Gastrocnemius medialis (tissue), 4 donors: ENCODE measurements around the gene AARS1. TPM values are rescaled to one million over a fixed set of nuclear protein-coding genes. Genes with fewer than 3 reads are reported as not detected.
"Not testable (repeated sequence)": the region's sequence is repeated elsewhere in the genome, so short reads cannot be mapped to it uniquely, and the experiment has no call there.

Source experiments
- ATAC-seq, 2 donors: fragments of 150-250 bp; one replicate each; pipeline ENCODE4 v1.9.1; 2016
- DNase-seq, 2 donors: peaks; one replicate each; pipeline ENCODE4 v3.0.0-alpha.2; 2019
- H3K27ac ChIP-seq, 4 donors: fragments of 200-600 bp; sonication (generic); 1 replicate in 1 of 4; 2 replicates in 3 of 4; pipeline ENCODE4 v1.5.1; 2016 to 2018; ENCODE audit warnings: mild to moderate bottlenecking in 2 of 4, moderate library complexity in 1 of 4
- H3K27me3 ChIP-seq, 3 donors: fragments of 200-600 bp; sonication (generic) in 2 of 3; 1 replicate in 1 of 3; 2 replicates in 2 of 3; pipeline versions ENCODE4 v1.5.1 to v1.6.0; 2016 to 2019; ENCODE audit warnings: mild to moderate bottlenecking in 1 of 3, moderate library complexity in 1 of 3
- H3K36me3 ChIP-seq, 2 donors: fragments of 200-600 bp; sonication (generic) in 1 of 2; one replicate each; pipeline ENCODE4 v1.5.1; 2017 to 2018
- H3K4me1 ChIP-seq, 2 donors: fragments of 200-600 bp; sonication (generic) in 1 of 2; one replicate each; pipeline ENCODE4 v1.5.1; 2016 to 2017; ENCODE audit warnings: mild to moderate bottlenecking in 2 of 2
- H3K4me3 ChIP-seq, 4 donors: fragments of 200-600 bp; sonication (generic) in 3 of 4; 1 replicate in 1 of 4; 2 replicates in 3 of 4; pipeline ENCODE4 v1.5.1; 2016 to 2019; ENCODE audit warnings: mild to moderate bottlenecking in 2 of 4
- H3K9me3 ChIP-seq, 3 donors: fragments of 200-600 bp; sonication (generic) in 2 of 3; 1 replicate in 1 of 3; 2 replicates in 2 of 3; pipeline ENCODE4 v1.5.1; 2016 to 2019
- POLR2A ChIP-seq, 2 donors: fragments of 450-650 bp; IDR thresholded peaks; one replicate each; pipeline ENCODE4 v1.6.1; 2017; ENCODE audit warnings: antibody characterized with exemption in 2 of 2, mild to moderate bottlenecking in 2 of 2, moderate library complexity in 2 of 2
- in situ Hi-C, 4 donors: fragments of 200-750 bp; cut with MboI; loops; one replicate each; pipeline versions ENCODE4 v1.15.0 to v1.8.0; 2017; ENCODE audit warnings: low sequenced_read_pairs in 4 of 4
- intact Hi-C: fragments of 100-400 bp; cut with DNase I; formaldehyde crosslinking; loops from one replicate; pipeline ENCODE4 v1.15.1; 2023; ENCODE audit warnings: low total_unique reads
- total RNA-seq, 4 donors: library from RNA; depleted of rRNA; stranded (reverse); fragments of >200 nt; gene quantifications; one replicate each; pipeline versions ENCODE4 v1.1.0 to v1.2.3, GENCODE V29; 2016
- TF ChIP-seq, protein P1 (sequence below), 5 experiments: fragments of 450-650 bp in 3 of 5; fragments of 200-600 bp in 2 of 5; sonication (generic) in 2 of 5; IDR thresholded peaks in 4 of 5; conservative IDR thresholded peaks in 1 of 5; 1 replicate in 4 of 5; 2 replicates in 1 of 5; pipeline ENCODE4 v1.5.1; 2016 to 2019; ENCODE audit warnings: antibody characterized with exemption in 5 of 5, mild to moderate bottlenecking in 3 of 5, moderate library complexity in 3 of 5

AARS1 gene
- total RNA-seq, 4 donors from 2014 or later: 58.0 to 80.4 (median 60.2) TPM

DNA sequence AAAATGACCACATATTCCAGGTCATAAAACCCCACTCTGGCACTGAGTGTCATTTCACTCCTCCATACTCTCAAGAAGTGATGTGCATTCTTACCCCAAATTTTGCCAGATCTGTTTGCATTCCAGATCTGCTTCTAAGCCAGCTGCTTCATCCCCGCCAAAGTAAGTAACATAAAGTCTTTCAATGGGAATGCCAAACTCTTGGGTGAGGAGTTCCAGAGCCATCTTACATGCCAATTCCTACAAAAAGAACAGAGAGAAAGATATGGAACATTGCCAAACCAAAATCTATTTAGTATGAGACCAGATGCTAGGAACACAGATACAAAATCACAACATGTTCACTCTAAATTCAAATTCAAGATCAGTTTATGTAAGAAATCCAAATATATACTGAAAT, 12.9 kb downstream of the AARS1 start:
- Histone ChIP-seq H3K27me3 (no peaks in the 10 kb centered on the region), H3K27ac (no peak overlapping the region), H3K4me1 (no peaks in the 10 kb centered on the region), H3K36me3 (peaks cover 0 to 89% of the 10 kb centered on the region in 2 donors), H3K4me3 (no peak overlapping the region), H3K9me3 (no peaks in the 10 kb centered on the region)
- TF ChIP-seq POLR2A (IDR thresholded peaks at IDR 0.05): no peak
- TF ChIP-seq, protein P1, sequence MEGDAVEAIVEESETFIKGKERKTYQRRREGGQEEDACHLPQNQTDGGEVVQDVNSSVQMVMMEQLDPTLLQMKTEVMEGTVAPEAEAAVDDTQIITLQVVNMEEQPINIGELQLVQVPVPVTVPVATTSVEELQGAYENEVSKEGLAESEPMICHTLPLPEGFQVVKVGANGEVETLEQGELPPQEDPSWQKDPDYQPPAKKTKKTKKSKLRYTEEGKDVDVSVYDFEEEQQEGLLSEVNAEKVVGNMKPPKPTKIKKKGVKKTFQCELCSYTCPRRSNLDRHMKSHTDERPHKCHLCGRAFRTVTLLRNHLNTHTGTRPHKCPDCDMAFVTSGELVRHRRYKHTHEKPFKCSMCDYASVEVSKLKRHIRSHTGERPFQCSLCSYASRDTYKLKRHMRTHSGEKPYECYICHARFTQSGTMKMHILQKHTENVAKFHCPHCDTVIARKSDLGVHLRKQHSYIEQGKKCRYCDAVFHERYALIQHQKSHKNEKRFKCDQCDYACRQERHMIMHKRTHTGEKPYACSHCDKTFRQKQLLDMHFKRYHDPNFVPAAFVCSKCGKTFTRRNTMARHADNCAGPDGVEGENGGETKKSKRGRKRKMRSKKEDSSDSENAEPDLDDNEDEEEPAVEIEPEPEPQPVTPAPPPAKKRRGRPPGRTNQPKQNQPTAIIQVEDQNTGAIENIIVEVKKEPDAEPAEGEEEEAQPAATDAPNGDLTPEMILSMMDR (IDR thresholded peaks at IDR 0.05 in 4 of 5, conservative IDR thresholded peaks at IDR 0.05 in 1 of 5): no peak
- DNase-seq (no peak), ATAC-seq (no peak)
- in situ Hi-C loops: no loop called here
- intact Hi-C loops: no loop called here

DNA sequence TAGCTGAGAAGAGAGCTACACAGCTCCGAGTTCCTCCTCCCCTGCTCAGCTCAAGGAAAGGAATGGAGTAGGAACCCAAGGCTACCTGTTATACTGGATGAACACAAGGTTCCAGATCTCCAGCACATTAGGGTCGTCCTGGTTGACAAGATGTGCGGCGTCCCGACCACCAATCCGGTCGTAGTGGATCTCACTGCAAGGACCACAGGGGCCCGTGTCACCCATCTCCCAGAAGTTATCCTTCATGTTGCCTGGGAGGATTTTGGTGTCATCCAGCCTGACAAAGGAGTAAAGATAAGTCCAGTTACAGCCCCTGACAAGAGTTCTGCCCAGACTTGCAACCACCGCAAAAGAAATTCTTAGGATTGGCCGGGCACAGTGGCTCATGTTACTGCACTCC, 17.6 kb downstream of the AARS1 start:
- in situ Hi-C loops: loop anchor here in 1 of 4 donors (25.0 kb wide), 1 partner anchor 609 kb away; no protein-coding TSS in a partner anchor
- H3K36me3 ChIP-seq: peaks cover 4 to 91% of the 10 kb centered on the region in 2 donors

DNA sequence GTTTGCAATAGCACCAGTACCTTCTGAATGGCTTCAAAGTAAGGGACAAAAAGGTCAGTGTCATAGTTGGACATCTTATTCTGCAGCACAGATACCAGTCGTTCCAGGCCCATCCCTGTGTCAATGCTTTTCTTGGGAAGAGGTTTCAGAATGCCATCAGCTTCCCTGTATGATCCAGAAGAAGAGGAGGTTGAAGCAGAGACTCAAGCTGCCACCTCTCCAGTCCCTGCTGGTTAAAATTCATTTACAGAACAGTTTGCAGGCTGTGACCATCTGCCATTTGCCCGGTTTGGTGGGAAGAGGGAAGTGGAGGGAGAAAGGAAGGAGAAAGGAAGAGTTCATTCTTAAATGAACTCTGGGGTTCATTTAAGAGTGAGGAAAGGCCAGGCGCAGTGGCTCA, 19.1 kb downstream of the AARS1 start:
- ATAC-seq (no peak), DNase-seq (no peak)
- H3K9me3 ChIP-seq: no peaks in the 10 kb centered on the region
- H3K27ac ChIP-seq: no peak overlapping the region
- intact Hi-C loops (no loop called here), in situ Hi-C loops (loop anchor here in 1 of 4 donors (25.0 kb wide), 1 partner anchor 608 kb away; no protein-coding TSS in a partner anchor)
- H3K36me3 ChIP-seq: peaks cover 8 to 94% of the 10 kb centered on the region in 2 donors
- no peak overlapping the region for H3K4me3 ChIP-seq
- no peaks in the 10 kb centered on the region for H3K4me1 ChIP-seq
- H3K27me3 ChIP-seq: no peaks in the 10 kb centered on the region
- TF ChIP-seq, protein P1 (IDR thresholded peaks at IDR 0.05 in 4 of 5, conservative IDR thresholded peaks at IDR 0.05 in 1 of 5): no peak
- no peak for TF ChIP-seq POLR2A (IDR thresholded peaks at IDR 0.05)

More for the DNA sequence above, 17.6 kb downstream of the AARS1 start:
- ATAC-seq: no peak
- H3K4me3 ChIP-seq: no peak overlapping the region
- H3K9me3 ChIP-seq: no peaks in the 10 kb centered on the region
- no peak for DNase-seq
- intact Hi-C loops: no loop called here
- TF ChIP-seq, protein P1 (IDR thresholded peaks at IDR 0.05 in 4 of 5, conservative IDR thresholded peaks at IDR 0.05 in 1 of 5): no peak
- TF ChIP-seq POLR2A (IDR thresholded peaks at IDR 0.05): no peak
- H3K27me3 ChIP-seq: no peaks in the 10 kb centered on the region
- no peaks in the 10 kb centered on the region for H3K4me1 ChIP-seq
- H3K27ac ChIP-seq: no peak overlapping the region

DNA sequence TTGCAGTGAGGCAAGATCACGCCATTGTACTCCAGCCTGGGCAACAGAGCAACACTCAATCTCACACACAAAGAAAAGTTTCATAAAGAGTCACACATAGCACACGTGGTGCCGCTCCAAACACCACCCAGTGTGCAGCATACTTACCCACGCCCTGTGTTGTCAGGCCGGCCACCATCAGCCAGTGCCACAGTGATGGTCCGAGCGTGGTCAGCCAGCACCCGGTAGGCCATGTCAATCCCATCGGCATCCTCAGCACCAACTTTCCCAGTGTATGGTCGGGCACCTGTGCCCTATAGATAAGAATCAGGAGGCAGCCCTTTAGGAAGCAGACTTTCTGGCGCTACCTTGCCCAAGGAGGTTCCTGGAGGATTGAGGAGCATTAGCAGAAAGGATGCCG, 19.8 kb downstream of the AARS1 start:
- DNase-seq: no peak
- no peak for ATAC-seq
- in situ Hi-C loops: loop anchor here in 1 of 4 donors (25.0 kb wide), 1 partner anchor 607 kb away; no protein-coding TSS in a partner anchor
- Histone ChIP-seq H3K27ac (no peak overlapping the region), H3K36me3 (peaks cover 12 to 94% of the 10 kb centered on the region in 2 donors), H3K9me3 (no peaks in the 10 kb centered on the region), H3K27me3 (no peaks in the 10 kb centered on the region), H3K4me1 (no peaks in the 10 kb centered on the region), H3K4me3 (no peak overlapping the region)
- no peak for TF ChIP-seq POLR2A (IDR thresholded peaks at IDR 0.05)
- TF ChIP-seq, protein P1 (IDR thresholded peaks at IDR 0.05 in 4 of 5, conservative IDR thresholded peaks at IDR 0.05 in 1 of 5): no peak
- intact Hi-C loops: no loop called here

DNA sequence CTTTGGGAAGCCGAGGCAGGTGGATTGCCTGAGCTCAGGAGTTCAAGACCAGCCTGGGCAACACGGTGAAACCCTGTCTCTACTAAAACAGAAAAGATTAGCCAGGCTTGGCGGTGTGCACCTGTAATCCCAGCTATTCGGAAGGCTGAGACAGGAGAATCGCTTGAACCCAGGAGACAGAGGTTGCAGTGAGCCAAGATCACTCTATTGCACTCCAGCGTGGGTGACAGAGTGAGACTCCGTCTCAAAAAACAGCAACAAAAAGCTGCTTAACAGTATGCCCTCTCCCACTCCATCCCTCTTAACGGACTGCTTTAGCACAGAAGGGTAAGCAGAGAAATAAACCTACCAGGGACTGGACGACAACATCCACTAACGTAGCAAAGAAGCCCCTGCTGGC, 21.4 kb downstream of the AARS1 start:
- H3K27me3 ChIP-seq, intact Hi-C loops, H3K27ac ChIP-seq, H3K4me1 ChIP-seq, H3K9me3 ChIP-seq, DNase-seq, ATAC-seq, H3K4me3 ChIP-seq: not testable (repeated sequence)
- peaks cover 12 to 98% of the 10 kb centered on the region in 2 donors for H3K36me3 ChIP-seq
- in situ Hi-C loops: loop anchor here in 1 of 4 donors (25.0 kb wide), 1 partner anchor 606 kb away; no protein-coding TSS in a partner anchor
